ENCODE data around the gene DDX3X. TPM values are rescaled to one million over a fixed set of nuclear protein-coding genes. Genes with fewer than 3 reads are reported as not detected.

Gene DDX3X
- total and polyA plus RNA-seq, 2 donors (not counting 1 experiment from before 2014, with no cell fraction given): 97.6 to 216 TPM

DNA sequence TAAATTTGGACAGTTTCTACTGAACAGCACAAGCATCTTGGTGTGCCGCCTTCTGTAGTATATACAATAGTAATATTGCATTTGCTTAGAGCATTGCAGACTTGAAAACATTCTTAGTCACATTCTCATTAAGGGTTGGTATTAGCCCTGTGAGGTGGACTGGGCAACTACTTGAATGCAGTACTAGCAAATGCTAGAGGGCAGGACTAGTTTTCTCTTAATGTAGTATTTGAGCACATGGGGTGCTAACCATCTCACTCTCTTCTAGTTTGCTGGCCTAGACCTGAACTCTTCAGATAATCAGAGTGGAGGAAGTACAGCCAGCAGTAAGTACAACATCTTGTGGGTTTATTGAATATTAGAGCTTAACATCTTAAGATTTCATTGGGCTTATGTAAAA lies 3.2 kb downstream of the DDX3X start:
- Histone ChIP-seq H3K9ac (ENCODE audit: insufficient read depth, low read length) (no peak overlapping the region), H3K36me3 (ENCODE audit: control insufficient read depth, insufficient read depth, low read length) (peaks cover 5% of the 10 kb centered on the region)
- no peak for DNase-seq (ENCODE audit: low read depth in 2 of 2)

DNA sequence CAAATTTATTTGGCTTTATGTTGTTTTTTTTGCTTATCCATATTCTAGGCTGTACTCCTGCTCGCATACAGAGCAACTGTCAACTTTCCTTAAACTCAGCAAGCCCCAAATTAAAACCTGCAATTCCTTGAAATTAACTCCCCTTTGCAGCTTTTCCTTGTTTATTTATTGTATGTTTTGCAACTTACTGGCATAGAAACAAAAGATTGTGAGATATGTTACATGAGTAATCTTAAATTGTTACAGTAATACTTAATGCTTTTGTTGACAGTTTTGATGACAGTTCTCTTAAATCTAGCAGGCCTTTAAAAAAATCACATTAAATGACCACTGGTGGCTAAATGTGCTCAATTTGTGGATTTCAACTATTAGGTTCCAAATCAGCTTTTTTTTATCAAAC lies 4.5 kb downstream of the DDX3X start:
- H3K36me3 ChIP-seq (ENCODE audit: control insufficient read depth, insufficient read depth, low read length): peaks cover 10% of the 10 kb centered on the region
- no peak overlapping the region for H3K9ac ChIP-seq (ENCODE audit: insufficient read depth, low read length)

More for the DNA sequence above, 3.2 kb downstream of the DDX3X start:
- Histone ChIP-seq H4K20me1 (ENCODE audit: control insufficient read depth, extremely low read depth, insufficient read depth, low read length) (peaks cover 22% of the 10 kb centered on the region), H3K4me3 (replicated peaks in 1 of 4; ENCODE audit: control extremely low read depth in 1 of 4, insufficient read depth in 1 of 4, low read depth in 3 of 4, low read length in 4 of 4) (peak overlapping the region; percentile 26 to 98 (median 93)), H3K4me2 (ENCODE audit: extremely low read depth, insufficient read depth, low read length) (peak overlapping the region; percentile 90), H3K9me3 (ENCODE audit: control insufficient read depth, insufficient read depth, low read depth, low read length) (no peaks in the 10 kb centered on the region), H3K79me2 (ENCODE audit: control insufficient read depth, insufficient read depth, low read length) (peaks cover 80% of the 10 kb centered on the region), H2AFZ (ENCODE audit: low read length) (no peak overlapping the region), H3K27ac (ENCODE audit: insufficient read depth, low read length) (no peak overlapping the region), H3K27me3 (ENCODE audit: control insufficient read depth, insufficient read depth, low read length) (no peaks in the 10 kb centered on the region), H3K4me1 (ENCODE audit: control insufficient read depth, extremely low read depth, insufficient read depth, low read length) (no peaks in the 10 kb centered on the region)
- TF ChIP-seq EZH2 (IDR thresholded peaks at IDR 0.05; ENCODE audit: low read length, missing control alignments): no peak
- TF ChIP-seq, protein P1, sequence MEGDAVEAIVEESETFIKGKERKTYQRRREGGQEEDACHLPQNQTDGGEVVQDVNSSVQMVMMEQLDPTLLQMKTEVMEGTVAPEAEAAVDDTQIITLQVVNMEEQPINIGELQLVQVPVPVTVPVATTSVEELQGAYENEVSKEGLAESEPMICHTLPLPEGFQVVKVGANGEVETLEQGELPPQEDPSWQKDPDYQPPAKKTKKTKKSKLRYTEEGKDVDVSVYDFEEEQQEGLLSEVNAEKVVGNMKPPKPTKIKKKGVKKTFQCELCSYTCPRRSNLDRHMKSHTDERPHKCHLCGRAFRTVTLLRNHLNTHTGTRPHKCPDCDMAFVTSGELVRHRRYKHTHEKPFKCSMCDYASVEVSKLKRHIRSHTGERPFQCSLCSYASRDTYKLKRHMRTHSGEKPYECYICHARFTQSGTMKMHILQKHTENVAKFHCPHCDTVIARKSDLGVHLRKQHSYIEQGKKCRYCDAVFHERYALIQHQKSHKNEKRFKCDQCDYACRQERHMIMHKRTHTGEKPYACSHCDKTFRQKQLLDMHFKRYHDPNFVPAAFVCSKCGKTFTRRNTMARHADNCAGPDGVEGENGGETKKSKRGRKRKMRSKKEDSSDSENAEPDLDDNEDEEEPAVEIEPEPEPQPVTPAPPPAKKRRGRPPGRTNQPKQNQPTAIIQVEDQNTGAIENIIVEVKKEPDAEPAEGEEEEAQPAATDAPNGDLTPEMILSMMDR (conservative IDR thresholded peaks at IDR 0.05 in 1 of 2, IDR thresholded peaks at IDR 0.05 in 1 of 2; ENCODE audit: low read depth in 1 of 2, low read length in 2 of 2): no peak

DNA sequence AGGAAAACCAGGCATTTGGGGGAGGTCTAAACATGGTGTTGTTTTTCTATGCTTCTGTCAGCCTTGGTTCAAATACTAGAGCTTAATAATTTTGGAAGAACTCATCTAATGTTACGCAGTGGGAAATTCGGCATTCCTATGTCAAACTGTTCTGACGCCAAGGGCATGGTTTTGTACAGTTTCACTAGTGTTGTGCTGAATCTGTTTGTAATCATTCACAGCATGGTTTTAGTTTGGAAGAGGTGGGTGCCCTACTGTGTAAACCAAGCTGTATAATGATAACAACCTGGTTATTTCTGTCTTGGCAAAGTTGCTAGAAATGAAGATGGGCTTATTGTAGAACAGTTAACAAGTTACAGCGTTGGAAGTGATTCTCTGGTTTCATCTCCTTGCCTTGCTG lies 5.2 kb downstream of the DDX3X start:
- peak in 1 of 2 donors; percentile 34 for DNase-seq (ENCODE audit: low read depth in 2 of 2)
- no peak overlapping the region for H3K9ac ChIP-seq (ENCODE audit: insufficient read depth, low read length)
- H3K4me3 ChIP-seq (replicated peaks in 1 of 4; ENCODE audit: control extremely low read depth in 1 of 4, insufficient read depth in 1 of 4, low read depth in 3 of 4, low read length in 4 of 4): peak overlapping the region in 1 of 4 experiments; percentile 97
- H4K20me1 ChIP-seq (ENCODE audit: control insufficient read depth, extremely low read depth, insufficient read depth, low read length): peaks cover 22% of the 10 kb centered on the region
- H3K4me2 ChIP-seq (ENCODE audit: extremely low read depth, insufficient read depth, low read length): peak overlapping the region; percentile 51
- H3K36me3 ChIP-seq (ENCODE audit: control insufficient read depth, insufficient read depth, low read length): peaks cover 10% of the 10 kb centered on the region
- no peaks in the 10 kb centered on the region for H3K4me1 ChIP-seq (ENCODE audit: control insufficient read depth, extremely low read depth, insufficient read depth, low read length)
- peaks cover 93% of the 10 kb centered on the region for H3K79me2 ChIP-seq (ENCODE audit: control insufficient read depth, insufficient read depth, low read length)
- H3K9me3 ChIP-seq (ENCODE audit: control insufficient read depth, insufficient read depth, low read depth, low read length): no peaks in the 10 kb centered on the region
- TF ChIP-seq EZH2 (IDR thresholded peaks at IDR 0.05; ENCODE audit: low read length, missing control alignments): no peak
- TF ChIP-seq, protein P1 (conservative IDR thresholded peaks at IDR 0.05 in 1 of 2, IDR thresholded peaks at IDR 0.05 in 1 of 2; ENCODE audit: low read depth in 1 of 2, low read length in 2 of 2): no peak
- no peaks in the 10 kb centered on the region for H3K27me3 ChIP-seq (ENCODE audit: control insufficient read depth, insufficient read depth, low read length)
- H2AFZ ChIP-seq (ENCODE audit: low read length): no peak overlapping the region
- no peak overlapping the region for H3K27ac ChIP-seq (ENCODE audit: insufficient read depth, low read length)

More for the DNA sequence above, 4.5 kb downstream of the DDX3X start:
- no peaks in the 10 kb centered on the region for H3K9me3 ChIP-seq (ENCODE audit: control insufficient read depth, insufficient read depth, low read depth, low read length)
- no peak for TF ChIP-seq EZH2 (IDR thresholded peaks at IDR 0.05; ENCODE audit: low read length, missing control alignments)
- TF ChIP-seq, protein P1 (conservative IDR thresholded peaks at IDR 0.05 in 1 of 2, IDR thresholded peaks at IDR 0.05 in 1 of 2; ENCODE audit: low read depth in 1 of 2, low read length in 2 of 2): no peak
- H3K4me3 ChIP-seq (replicated peaks in 1 of 4; ENCODE audit: control extremely low read depth in 1 of 4, insufficient read depth in 1 of 4, low read depth in 3 of 4, low read length in 4 of 4): peak overlapping the region in 3 of 4 experiments; percentile 89 to 98 (median 97)
- H2AFZ ChIP-seq (ENCODE audit: low read length): no peak overlapping the region
- no peaks in the 10 kb centered on the region for H3K27me3 ChIP-seq (ENCODE audit: control insufficient read depth, insufficient read depth, low read length)
- DNase-seq (ENCODE audit: low read depth in 2 of 2): peak in 1 of 2 donors; percentile 35
- H3K27ac ChIP-seq (ENCODE audit: insufficient read depth, low read length): no peak overlapping the region
- no peaks in the 10 kb centered on the region for H3K4me1 ChIP-seq (ENCODE audit: control insufficient read depth, extremely low read depth, insufficient read depth, low read length)
- H3K79me2 ChIP-seq (ENCODE audit: control insufficient read depth, insufficient read depth, low read length): peaks cover 90% of the 10 kb centered on the region
- peak overlapping the region; percentile 15 for H3K4me2 ChIP-seq (ENCODE audit: extremely low read depth, insufficient read depth, low read length)
- peaks cover 22% of the 10 kb centered on the region for H4K20me1 ChIP-seq (ENCODE audit: control insufficient read depth, extremely low read depth, insufficient read depth, low read length)

Measured in fibroblast of lung (primary cell).